Frontal cortex (tissue), 4 donors: Measurements from ENCODE around the gene DSCAM. TPM values are rescaled to one million over a fixed set of nuclear protein-coding genes. Genes with fewer than 3 reads are reported as not detected.

Experiments used
- DNase-seq, 2 donors: peaks; one replicate each; pipeline ENCODE4 v3.0.0; 2012; ENCODE audit warnings: low spot score in 2 of 2
- FAIRE-seq: peaks from 2 replicates; lab custom pipeline; 2012; peaks lifted over from hg19 to GRCh38; lab: Jason Lieb, UNC
- total RNA-seq: library from RNA; depleted of rRNA; stranded (reverse); fragments of >200 nt; gene quantifications from one replicate; pipeline ENCODE4 v1.2.3, GENCODE V29; 2014
- donor health status: control.
- donor health status: control.
- donor health status: control.

The DSCAM gene
- total RNA-seq, 1 donor from 2014 or later: 11.8 TPM

GRCh38 chr21:40680311-40680710 is 166.6 kb downstream of the DSCAM start:
- DNase-seq (no peak), FAIRE-seq (no peak)

- FAIRE-seq (no peak), DNase-seq (no peak)
Observed at GRCh38 chr21:40678681-40679284, 168.2 kb downstream of the DSCAM start.

GRCh38 chr21:40675017-40675416 is 171.9 kb downstream of the DSCAM start:
- DNase-seq: no peak
- no peak for FAIRE-seq

- DNase-seq: no peak
- FAIRE-seq: no peak
Observed at GRCh38 chr21:40672602-40673001, 174.4 kb downstream of the DSCAM start.

- DNase-seq: no peak
- no peak for FAIRE-seq
Observed at GRCh38 chr21:40671716-40672115, 175.2 kb downstream of the DSCAM start.

GRCh38 chr21:40668555-40669275 is 178.2 kb downstream of the DSCAM start:
- DNase-seq (no peak), FAIRE-seq (no peak)

- FAIRE-seq (no peak), DNase-seq (no peak)
Observed at GRCh38 chr21:40667967-40668366, 179.0 kb downstream of the DSCAM start.

- FAIRE-seq: no peak
Observed at GRCh38 chr21:40662889-40663288, 184.1 kb downstream of the DSCAM start.

GRCh38 chr21:40660461-40660860 is 186.5 kb downstream of the DSCAM start:
- no peak for FAIRE-seq

More at GRCh38 chr21:40662889-40663288, 184.1 kb downstream of the DSCAM start:
- DNase-seq: no peak

GRCh38 chr21:40658311-40658710 is 188.6 kb downstream of the DSCAM start:
- no peak for DNase-seq
- no peak for FAIRE-seq

More at GRCh38 chr21:40660461-40660860, 186.5 kb downstream of the DSCAM start:
- DNase-seq: no peak

- DNase-seq (no peak), FAIRE-seq (no peak)
Observed at GRCh38 chr21:40652436-40652835, 194.5 kb downstream of the DSCAM start.

- no peak for FAIRE-seq
- no peak for DNase-seq
Observed at GRCh38 chr21:40647706-40648105, 199.3 kb downstream of the DSCAM start.

GRCh38 chr21:40646651-40647050 is 200.3 kb downstream of the DSCAM start:
- no peak for DNase-seq
- no peak for FAIRE-seq

- FAIRE-seq (no peak), DNase-seq (no peak)
Observed at GRCh38 chr21:40641042-40641441, 205.9 kb downstream of the DSCAM start.

GRCh38 chr21:40640266-40640789 is 206.6 kb downstream of the DSCAM start:
- no peak for FAIRE-seq
- DNase-seq: no peak

- FAIRE-seq (no peak), DNase-seq (no peak)
Observed at GRCh38 chr21:40639616-40640194, 207.3 kb downstream of the DSCAM start.

GRCh38 chr21:40638466-40639251 is 208.3 kb downstream of the DSCAM start:
- FAIRE-seq (no peak), DNase-seq (no peak)

- DNase-seq (no peak), FAIRE-seq (no peak)
Observed at GRCh38 chr21:40636026-40636425, 210.9 kb downstream of the DSCAM start.

GRCh38 chr21:40635391-40635790 is 211.6 kb downstream of the DSCAM start:
- no peak for FAIRE-seq

GRCh38 chr21:40634141-40634540 is 212.8 kb downstream of the DSCAM start:
- DNase-seq: no peak
- no peak for FAIRE-seq

More at GRCh38 chr21:40635391-40635790, 211.6 kb downstream of the DSCAM start:
- no peak for DNase-seq
